Psoas muscle (tissue), 8 donors: ENCODE measurements around the gene WIPF2. TPM values are rescaled to one million over a fixed set of nuclear protein-coding genes. Genes with fewer than 3 reads are reported as not detected.

ENCODE experiments used
- ATAC-seq, 4 donors: fragments of 200-7000 bp; cut with Tn5 transposase; one replicate each; pipeline ENCODE4 v1.9.1; 2020; ENCODE audit warnings: moderate library complexity in 3 of 4, mild to moderate bottlenecking in 2 of 4
- DNase-seq, 2 donors: peaks; one replicate each; pipeline ENCODE4 v3.0.0-alpha.2; 2020
- H3K27ac ChIP-seq: fragments of 200-600 bp; one replicate; pipeline ENCODE4 v1.8.0; 2022
- H3K27me3 ChIP-seq, 3 donors: fragments of 200-600 bp in 1 of 3; one replicate each; pipeline versions ENCODE4 v1.6.1 to v1.8.0; 2013 to 2022; ENCODE audit warnings: low read length in 2 of 3, mild to moderate bottlenecking in 2 of 3, moderate library complexity in 1 of 3; ENCODE audit not compliant: insufficient read depth in 3 of 3
- H3K36me3 ChIP-seq, 2 donors: fragments of 200-600 bp in 1 of 2; one replicate each; pipeline versions ENCODE4 v1.6.1 to v1.8.0; 2013 to 2022; ENCODE audit warnings: low read depth in 1 of 2, mild to moderate bottlenecking in 1 of 2, moderate library complexity in 1 of 2; ENCODE audit not compliant: insufficient read depth in 1 of 2
- H3K4me1 ChIP-seq: fragments of 200-600 bp; one replicate; pipeline ENCODE4 v1.8.0; 2022
- H3K4me3 ChIP-seq: fragments of 200-600 bp; one replicate; pipeline ENCODE4 v1.8.0; 2022; ENCODE audit warnings: mild to moderate bottlenecking
- H3K9me3 ChIP-seq: fragments of 200-600 bp; one replicate; pipeline ENCODE4 v1.8.0; 2022
- CTCF ChIP-seq: fragments of 200-600 bp; IDR thresholded peaks from one replicate; pipeline ENCODE4 v1.8.0; 2022; ENCODE audit warnings: antibody characterized with exemption
- WGBS, 3 donors: extraction: QIAGEN DNeasy Blood & Tissue Kit; methylation state at CpG; one replicate each; pipeline versions ENCODE4 v1.1.6 to v1.1.7; 2013; 5-methylcytosine and 5-hydroxymethylcytosine counted together
- intact Hi-C, 2 donors: fragments of 100-400 bp; cut with DNase I; formaldehyde crosslinking; loops; one replicate each; pipeline versions ENCODE4 v1.11.0 to v1.14.2; 2022
- polyA plus RNA-seq, 3 donors: library from polyadenylated mRNA; stranded (reverse); fragments of 200-250 nt; gene quantifications; one replicate each; pipeline ENCODE4 v1.2.3, GENCODE V29; 2013
- total RNA-seq, 4 donors: library from RNA; stranded (reverse); fragmentation: NEBNext Ultra II Directional in 2 of 4; extraction: Animal tissue kit (Norgen Biotek cat#: 25700) in 2 of 4; gene quantifications; one replicate each; pipeline versions ENCODE4 v1.2.1 to v1.2.4, GENCODE V29; 2021 to 2023
- donor health status: healthy with polysubstance abuse.
- donor health status: DM: no; HTN: no; CAD: no; lungs with moderate emphysema.
- donor health status: Bipolar disorder and iron deficiency.
- donor health status: healthy.
- donor health status: DM: yes; HTN: yes; CAD: no.
- donor health status: DM: no; HTN: no; CAD: no.
- donor health status: DM: no; HTN: no; CAD: no.
- donor health status: DM: yes; HTN: yes; CAD: no.

The WIPF2 gene
- total and polyA plus RNA-seq, 7 donors = 4.0 to 10.5 (median 8.1) TPM

GRCh38 chr17:40291281-40291664 is 72.2 kb downstream of the WIPF2 start:
- no peaks in the 10 kb centered on the region for H3K9me3 ChIP-seq
- ATAC-seq = no peak
- no peak overlapping the region for H3K4me3 ChIP-seq
- no peaks in the 10 kb centered on the region for H3K27me3 ChIP-seq
- intact Hi-C loops = loop anchor here in 1 of 2 donors (10.0 kb wide), 1 partner anchor 276 kb away; the partner anchor contains the start of gene CSF3
- peaks cover 10% of the 10 kb centered on the region for H3K4me1 ChIP-seq
- peak in 1 of 2 donors; percentile 68 for DNase-seq
- H3K27ac ChIP-seq = no peak overlapping the region
- TF ChIP-seq CTCF = no peak
- 39 to 59% (median 50%) methylated on average over 2 of the region's 2 CpGs for WGBS, 3 donors
- H3K36me3 ChIP-seq = no peaks in the 10 kb centered on the region

- no peak for TF ChIP-seq CTCF
- Histone ChIP-seq H3K36me3 (no peaks in the 10 kb centered on the region), H3K4me3 (no peak overlapping the region), H3K27me3 (no peaks in the 10 kb centered on the region), H3K27ac (peak overlapping the region; percentile 69), H3K9me3 (no peaks in the 10 kb centered on the region), H3K4me1 (peaks cover 10% of the 10 kb centered on the region)
- WGBS, 3 donors = 41 to 74% (median 73%) methylated on average over 1 of the region's 1 CpG
- ATAC-seq (peak in 3 of 4 donors; percentile 31 to 54 (median 37)), DNase-seq (no peak)
- intact Hi-C loops = loop anchor here in 1 of 2 donors (10.0 kb wide), 1 partner anchor 279 kb away; the partner anchor contains the start of gene CSF3
Observed at GRCh38 chr17:40293363-40293762, 74.3 kb downstream of the WIPF2 start.

GRCh38 chr17:40295488-40296436 is 76.7 kb downstream of the WIPF2 start:
- intact Hi-C loops = loop anchor here in 1 of 2 donors (10.0 kb wide), 1 partner anchor 281 kb away; the partner anchor contains the start of gene CSF3

GRCh38 chr17:40297511-40297910 is 78.4 kb downstream of the WIPF2 start:
- Histone ChIP-seq H3K27ac (no peak overlapping the region), H3K9me3 (no peaks in the 10 kb centered on the region), H3K4me3 (no peak overlapping the region), H3K36me3 (no peaks in the 10 kb centered on the region), H3K4me1 (peaks cover 5% of the 10 kb centered on the region), H3K27me3 (no peaks in the 10 kb centered on the region)
- ATAC-seq (no peak), DNase-seq (no peak)
- intact Hi-C loops = loop anchor here in 1 of 2 donors (10.0 kb wide), 1 partner anchor 283 kb away; the partner anchor contains the start of gene CSF3
- 83 to 87% (median 85%) methylated on average over 2 of the region's 2 CpGs for WGBS, 3 donors
- no peak for TF ChIP-seq CTCF

More at GRCh38 chr17:40295488-40296436, 76.7 kb downstream of the WIPF2 start:
- Histone ChIP-seq H3K36me3 (no peaks in the 10 kb centered on the region), H3K4me1 (peaks cover 11% of the 10 kb centered on the region), H3K4me3 (no peak overlapping the region), H3K27me3 (no peaks in the 10 kb centered on the region), H3K27ac (peak overlapping the region; percentile 43), H3K9me3 (no peaks in the 10 kb centered on the region)
- TF ChIP-seq CTCF = no peak
- ATAC-seq = no peak
- 71 to 77% (median 75%) methylated on average over 5 of the region's 5 CpGs for WGBS, 3 donors
- DNase-seq = peak in 1 of 2 donors; percentile 4
